Glutamatergic neuron (in vitro differentiated cells): ENCODE measurements around the gene QPCT. TPM values are rescaled to one million over a fixed set of nuclear protein-coding genes. Genes with fewer than 3 reads are reported as not detected.

ENCODE experiments used
- DNase-seq: peaks from one replicate; pipeline ENCODE4 v3.0.0; 2022
- H3K27ac Mint-ChIP-seq: one replicate; pipeline ENCODE4 v1.8.0; 2020; ENCODE audit warnings: mild to moderate bottlenecking, mixed read lengths, inconsistent platforms; ENCODE audit not compliant: unreplicated experiment
- H3K27me3 Mint-ChIP-seq: one replicate; pipeline ENCODE4 v1.8.0; 2020; ENCODE audit warnings: mild to moderate bottlenecking, moderate library complexity, mixed read lengths, inconsistent platforms; ENCODE audit not compliant: unreplicated experiment
- H3K36me3 Mint-ChIP-seq: one replicate; pipeline ENCODE4 v1.8.0; 2020; ENCODE audit warnings: mild to moderate bottlenecking, mixed read lengths, inconsistent platforms; ENCODE audit not compliant: unreplicated experiment
- H3K4me1 Mint-ChIP-seq: one replicate; pipeline ENCODE4 v1.8.0; 2020; ENCODE audit warnings: mild to moderate bottlenecking, low read depth, mixed read lengths, inconsistent platforms; ENCODE audit not compliant: unreplicated experiment
- H3K4me3 Mint-ChIP-seq: one replicate; pipeline ENCODE4 v1.8.0; 2020; ENCODE audit warnings: mild to moderate bottlenecking, mixed read lengths, inconsistent platforms; ENCODE audit not compliant: unreplicated experiment
- H3K9me3 Mint-ChIP-seq: one replicate; pipeline ENCODE4 v1.8.0; 2020; ENCODE audit warnings: mild to moderate bottlenecking, moderate library complexity, mixed read lengths, inconsistent platforms; ENCODE audit not compliant: unreplicated experiment
- CTCF ChIP-seq: fragments of 200-600 bp; sonication (generic); IDR thresholded peaks from one replicate; pipeline ENCODE4 v1.5.0; 2021; ENCODE audit not compliant: partially characterized antibody, unreplicated experiment
- total RNA-seq: library from RNA; stranded (reverse); fragmentation: NEBNext Ultra II Directional; extraction: Animal tissue kit (Norgen Biotek cat#: 25700); gene quantifications from one replicate; pipeline ENCODE4 v1.2.1, GENCODE V29; 2021; ENCODE audit not compliant: unreplicated experiment

QPCT gene
- total RNA-seq, 1 donor from 2014 or later = 7.4 TPM

DNA sequence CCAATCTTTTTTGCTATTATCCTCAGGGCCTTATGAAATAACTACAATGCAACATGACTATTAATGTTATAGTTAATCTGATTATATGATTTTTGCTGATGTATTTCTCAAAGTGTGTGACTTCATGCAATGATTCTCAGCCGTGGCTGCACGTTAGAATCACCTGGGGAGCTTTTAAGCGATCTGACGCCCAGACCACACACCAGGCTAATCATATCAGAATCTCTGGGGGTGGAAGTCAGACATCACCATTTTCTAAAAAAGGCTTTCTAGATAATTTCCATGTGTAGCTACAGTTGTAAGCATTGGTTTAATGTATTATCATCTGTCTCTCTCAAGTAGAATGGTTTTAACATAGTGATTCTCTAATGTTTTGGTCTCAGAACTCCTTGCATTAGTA is 5.5 kb upstream of the QPCT start:
- H3K27ac Mint-ChIP-seq = no peak overlapping the region
- H3K4me3 Mint-ChIP-seq = no peak overlapping the region
- peaks cover 2% of the 10 kb centered on the region for H3K27me3 Mint-ChIP-seq
- DNase-seq = no peak
- no peaks in the 10 kb centered on the region for H3K9me3 Mint-ChIP-seq
- TF ChIP-seq CTCF = no peak
- H3K4me1 Mint-ChIP-seq = peaks cover 7% of the 10 kb centered on the region
- no peaks in the 10 kb centered on the region for H3K36me3 Mint-ChIP-seq

GRCh38 chr2:37340637-37341036 is 3.8 kb upstream of the QPCT start:
- no peak for DNase-seq
- H3K4me1 Mint-ChIP-seq = peaks cover 7% of the 10 kb centered on the region

GRCh38 chr2:37342591-37343220 is 1.7 kb upstream of the QPCT start:
- no peak for DNase-seq
- Mint-ChIP-seq H3K36me3 (no peaks in the 10 kb centered on the region), H3K4me3 (no peak overlapping the region), H3K4me1 (peaks cover 7% of the 10 kb centered on the region), H3K9me3 (peaks cover 2% of the 10 kb centered on the region), H3K27ac (no peak overlapping the region), H3K27me3 (peaks cover 6% of the 10 kb centered on the region)
- no peak for TF ChIP-seq CTCF

More at GRCh38 chr2:37340637-37341036, 3.8 kb upstream of the QPCT start:
- Mint-ChIP-seq H3K9me3 (peaks cover 2% of the 10 kb centered on the region), H3K4me3 (no peak overlapping the region), H3K27me3 (peaks cover 4% of the 10 kb centered on the region), H3K36me3 (no peaks in the 10 kb centered on the region), H3K27ac (no peak overlapping the region)
- TF ChIP-seq CTCF = no peak

GRCh38 chr2:37343537-37344434 is 644 bp upstream of the QPCT start:
- Mint-ChIP-seq H3K36me3 (no peaks in the 10 kb centered on the region), H3K27me3 (peaks cover 9% of the 10 kb centered on the region), H3K4me3 (peak overlapping the region; percentile 86), H3K27ac (no peak overlapping the region), H3K9me3 (peaks cover 2% of the 10 kb centered on the region), H3K4me1 (peaks cover 8% of the 10 kb centered on the region)
- no peak for DNase-seq
- no peak for TF ChIP-seq CTCF

GRCh38 chr2:37348155-37348554 is 3.7 kb downstream of the QPCT start:
- DNase-seq = no peak
- H3K27me3 Mint-ChIP-seq = peaks cover 9% of the 10 kb centered on the region
- H3K9me3 Mint-ChIP-seq = peaks cover 2% of the 10 kb centered on the region
- no peak overlapping the region for H3K4me3 Mint-ChIP-seq
- peaks cover 23% of the 10 kb centered on the region for H3K4me1 Mint-ChIP-seq
- no peak for TF ChIP-seq CTCF
- H3K36me3 Mint-ChIP-seq = no peaks in the 10 kb centered on the region
- no peak overlapping the region for H3K27ac Mint-ChIP-seq
